ENCODE measurements around the gene CCDC175. TPM values are rescaled to one million over a fixed set of nuclear protein-coding genes. Genes with fewer than 3 reads are reported as not detected.

The CCDC175 gene
- total and polyA plus RNA-seq, 2 experiments from 2014 or later = not detected

DNA sequence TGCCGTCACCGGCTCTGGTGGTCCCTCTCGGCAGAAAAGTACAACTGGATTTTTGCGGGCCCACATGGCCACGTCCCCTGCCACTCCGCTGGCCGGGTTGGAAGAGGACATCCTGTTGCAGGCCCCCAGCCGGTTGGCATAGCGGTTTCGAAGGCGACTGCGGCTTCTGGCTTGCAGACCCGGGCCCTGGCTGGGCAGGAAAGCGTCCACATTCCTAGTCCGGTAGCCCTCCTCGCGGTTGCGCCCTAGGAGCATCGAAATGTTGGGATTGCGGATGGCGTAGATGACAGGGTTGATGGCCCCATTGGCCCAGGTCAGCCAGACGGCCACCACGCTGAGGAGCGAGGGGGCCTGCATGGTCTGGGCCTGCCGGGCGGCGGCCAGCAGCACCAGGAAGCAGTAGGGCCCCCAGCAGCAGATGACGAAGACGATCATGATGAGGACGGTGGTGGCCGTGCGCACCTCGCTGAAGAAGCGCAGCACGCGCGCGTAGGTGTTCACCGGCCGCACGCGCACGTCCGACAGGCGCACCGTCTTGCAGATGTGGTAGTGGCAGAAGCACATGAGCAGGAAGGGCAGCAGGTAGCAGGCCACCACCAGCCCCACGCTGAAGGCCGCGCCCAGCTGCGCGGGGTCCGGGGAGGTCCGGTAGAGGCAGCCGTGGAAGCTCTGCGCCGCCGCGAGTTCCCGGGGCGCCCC, 112.7 kb downstream of the CCDC175 start:
- peak overlapping the region; percentile 8 for H3K27ac ChIP-seq
- peaks cover 4% of the 10 kb centered on the region for H3K4me1 ChIP-seq (ENCODE audit: low read depth)
- no peaks in the 10 kb centered on the region for H3K27me3 ChIP-seq
- DNase-seq (ENCODE audit: low read depth in 1 of 2, low spot score in 1 of 2) = no peak
- no peak for TF ChIP-seq CTCF (IDR thresholded peaks at IDR 0.05; ENCODE audit: low read depth, low read length)
- H3K4me3 ChIP-seq = peak overlapping the region; percentile 53
- no peaks in the 10 kb centered on the region for H3K9me3 ChIP-seq (ENCODE audit: low read depth)
- H3K36me3 ChIP-seq = peaks cover 5% of the 10 kb centered on the region

DNA sequence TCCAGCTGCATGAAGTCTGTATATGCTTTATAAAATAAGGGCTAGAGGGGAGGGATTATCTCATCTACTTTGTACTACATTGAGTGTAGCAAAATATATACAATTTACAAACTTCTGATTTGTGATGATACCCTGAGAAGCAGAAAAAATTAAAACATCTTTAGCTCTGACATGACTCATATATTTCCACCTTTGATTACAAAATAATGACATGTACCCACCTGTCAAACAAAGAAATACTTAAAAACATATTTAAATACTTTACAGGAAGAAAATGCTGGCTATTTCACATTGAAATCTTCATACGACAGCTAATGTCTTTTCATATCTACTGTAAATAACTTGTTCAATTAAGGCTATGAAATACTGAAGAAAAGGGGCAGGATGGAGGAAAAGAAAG, 114.7 kb downstream of the CCDC175 start:
- DNase-seq (ENCODE audit: low read depth in 1 of 2, low spot score in 1 of 2) = no peak
- no peaks in the 10 kb centered on the region for H3K9me3 ChIP-seq (ENCODE audit: low read depth)
- peaks cover 16% of the 10 kb centered on the region for H3K36me3 ChIP-seq
- peaks cover 4% of the 10 kb centered on the region for H3K4me1 ChIP-seq (ENCODE audit: low read depth)
- no peak for TF ChIP-seq CTCF (IDR thresholded peaks at IDR 0.05; ENCODE audit: low read depth, low read length)
- no peaks in the 10 kb centered on the region for H3K27me3 ChIP-seq
- no peak overlapping the region for H3K27ac ChIP-seq
- no peak overlapping the region for H3K4me3 ChIP-seq

DNA sequence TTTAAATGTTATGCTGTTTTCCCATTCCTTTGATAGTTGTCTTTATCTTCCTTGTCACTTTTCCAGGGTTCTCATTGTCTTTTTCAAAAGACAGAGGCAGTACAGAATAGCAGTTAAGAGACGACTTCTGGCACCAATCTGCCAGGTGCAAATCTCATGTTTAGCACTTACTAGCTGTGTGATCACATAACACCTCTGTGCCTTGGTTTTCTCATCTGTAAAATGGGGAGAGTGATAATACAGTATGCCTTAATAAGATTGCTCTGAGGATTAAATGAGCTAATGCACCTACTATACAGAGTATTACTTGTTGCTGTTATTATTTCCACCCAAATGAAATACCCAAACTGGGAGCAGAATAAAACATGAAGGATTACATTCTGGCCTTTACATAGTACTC, 116.2 kb downstream of the CCDC175 start:
- peaks cover 4% of the 10 kb centered on the region for H3K4me1 ChIP-seq (ENCODE audit: low read depth)
- no peak overlapping the region for H3K4me3 ChIP-seq
- no peak for DNase-seq (ENCODE audit: low read depth in 1 of 2, low spot score in 1 of 2)
- no peak for TF ChIP-seq CTCF (IDR thresholded peaks at IDR 0.05; ENCODE audit: low read depth, low read length)
- no peak overlapping the region for H3K27ac ChIP-seq
- H3K27me3 ChIP-seq = no peaks in the 10 kb centered on the region
- H3K9me3 ChIP-seq (ENCODE audit: low read depth) = no peaks in the 10 kb centered on the region
- peaks cover 21% of the 10 kb centered on the region for H3K36me3 ChIP-seq

DNA sequence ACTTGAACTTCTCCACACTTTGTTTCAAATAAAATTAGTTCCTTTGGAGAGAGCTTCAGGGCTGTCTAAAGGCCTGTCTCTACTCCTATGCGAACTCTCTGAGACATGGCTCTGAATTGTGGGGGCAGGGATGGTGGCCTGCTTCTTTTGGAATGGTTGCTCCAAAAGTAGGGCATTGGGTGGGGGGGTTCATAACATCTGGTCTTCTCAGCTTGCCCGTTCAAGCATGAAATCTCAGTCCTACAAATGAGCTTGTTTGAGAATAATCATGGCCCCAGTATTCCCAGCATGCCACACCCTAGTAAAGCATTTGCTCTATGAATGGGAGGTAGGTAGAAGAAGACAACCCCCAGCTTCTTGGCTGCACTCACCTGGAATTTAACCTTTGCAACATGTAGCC, 118.1 kb downstream of the CCDC175 start:
- no peak for DNase-seq (ENCODE audit: low read depth in 1 of 2, low spot score in 1 of 2)
- TF ChIP-seq CTCF (IDR thresholded peaks at IDR 0.05; ENCODE audit: low read depth, low read length) = no peak
- H3K4me3 ChIP-seq = no peak overlapping the region
- no peaks in the 10 kb centered on the region for H3K9me3 ChIP-seq (ENCODE audit: low read depth)
- H3K36me3 ChIP-seq = peaks cover 24% of the 10 kb centered on the region
- no peaks in the 10 kb centered on the region for H3K4me1 ChIP-seq (ENCODE audit: low read depth)
- H3K27me3 ChIP-seq = no peaks in the 10 kb centered on the region
- H3K27ac ChIP-seq = no peak overlapping the region

- H3K36me3 ChIP-seq = peaks cover 20% of the 10 kb centered on the region
- no peak overlapping the region for H3K27ac ChIP-seq
- peak in 1 of 2 donors; percentile 40 for DNase-seq (ENCODE audit: low read depth in 1 of 2, low spot score in 1 of 2)
- no peaks in the 10 kb centered on the region for H3K27me3 ChIP-seq
- H3K4me3 ChIP-seq = no peak overlapping the region
- no peaks in the 10 kb centered on the region for H3K9me3 ChIP-seq (ENCODE audit: low read depth)
- H3K4me1 ChIP-seq (ENCODE audit: low read depth) = no peaks in the 10 kb centered on the region
- no peak for TF ChIP-seq CTCF (IDR thresholded peaks at IDR 0.05; ENCODE audit: low read depth, low read length)
Measured at GRCh38 chr14:59455411-59455810, 121.2 kb downstream of the CCDC175 start.

Other genes starting within 250 kb of the CCDC175 start
- 5.6 and 11.0 TPM in 2 replicates for gene GPR135, start 111.4 kb downstream of the CCDC175 start, total RNA-seq
- gene GPR135, start 111.4 kb downstream of the CCDC175 start, polyA plus RNA-seq = 1.7 and 4.0 TPM in 2 replicates
- gene L3HYPDH, start 92.4 kb downstream of the CCDC175 start, total RNA-seq = 29.4 and 37.8 TPM in 2 replicates
- 22.1 and 29.4 TPM in 2 replicates for gene L3HYPDH, start 92.4 kb downstream of the CCDC175 start, polyA plus RNA-seq
- gene JKAMP, start 92.3 kb downstream of the CCDC175 start, total RNA-seq = 52.0 and 57.8 TPM in 2 replicates
- 77.3 and 80.2 TPM in 2 replicates for gene JKAMP, start 92.3 kb downstream of the CCDC175 start, polyA plus RNA-seq